Endometrial microvascular endothelial cells (primary cell): ENCODE data around the gene MLLT3. TPM values are rescaled to one million over a fixed set of nuclear protein-coding genes. Genes with fewer than 3 reads are reported as not detected.

Source experiments
- in situ Hi-C: cut with HindIII; loops from 2 replicates; pipeline ENCODE4 v1.10.0; 2017; ENCODE audit warnings: low sequenced_read_pairs, low pct_unique_long_range_greater_than_20kb; ENCODE audit errors: inconsistent ontology term
- total RNA-seq: library from RNA; depleted of rRNA; stranded (reverse); fragments of >200 nt; gene quantifications from one replicate; pipeline ENCODE4 v1.2.3, GENCODE V29; 2015; ENCODE audit errors: inconsistent ontology term

The MLLT3 gene
- total RNA-seq, 1 donor from 2014 or later, result 4.6 TPM

DNA sequence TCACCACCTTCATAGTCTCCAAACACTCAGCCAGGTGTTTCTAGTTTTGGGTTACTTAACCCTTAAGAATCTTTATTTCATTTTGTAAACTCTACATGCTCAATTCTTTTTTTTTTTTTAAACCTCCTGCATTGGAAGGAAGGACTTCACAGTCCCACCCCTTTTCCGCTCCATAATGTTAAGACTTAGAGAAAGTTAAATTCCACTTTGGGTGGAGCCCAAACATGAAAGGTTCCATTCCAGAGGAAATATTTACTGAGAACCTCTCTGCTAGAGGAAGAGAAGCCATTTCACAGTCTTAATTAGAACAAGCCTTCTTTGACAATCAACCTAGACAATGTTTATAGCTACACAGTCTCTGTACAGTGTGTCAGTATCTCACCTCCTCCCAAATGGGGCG, 312.3 kb downstream of the MLLT3 start:
- in situ Hi-C loops, result no loop called here

DNA sequence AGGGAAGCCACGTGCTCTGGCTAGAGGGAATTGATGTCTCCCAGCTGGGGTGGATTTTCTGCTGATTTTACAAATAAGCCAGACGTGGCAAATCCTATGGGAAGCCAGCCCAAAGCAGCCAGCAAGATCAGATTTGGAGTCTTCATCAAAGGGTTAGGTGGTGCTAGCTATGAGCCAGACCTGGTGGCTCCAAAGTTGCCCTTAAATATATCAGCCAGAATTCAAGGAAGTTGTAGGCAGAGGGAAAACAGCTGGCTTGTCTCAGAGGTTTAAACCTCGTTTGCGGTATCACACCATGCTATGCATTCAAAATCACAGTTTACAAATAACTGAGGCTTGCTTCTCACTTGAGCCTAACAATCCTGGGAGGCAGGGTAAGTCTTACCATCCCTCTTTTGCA, 313.2 kb downstream of the MLLT3 start:
- in situ Hi-C loops, result no loop called here

GRCh38 chr9:20307621-20308020, 314.7 kb downstream of the MLLT3 start:
- in situ Hi-C loops, result no loop called here

DNA sequence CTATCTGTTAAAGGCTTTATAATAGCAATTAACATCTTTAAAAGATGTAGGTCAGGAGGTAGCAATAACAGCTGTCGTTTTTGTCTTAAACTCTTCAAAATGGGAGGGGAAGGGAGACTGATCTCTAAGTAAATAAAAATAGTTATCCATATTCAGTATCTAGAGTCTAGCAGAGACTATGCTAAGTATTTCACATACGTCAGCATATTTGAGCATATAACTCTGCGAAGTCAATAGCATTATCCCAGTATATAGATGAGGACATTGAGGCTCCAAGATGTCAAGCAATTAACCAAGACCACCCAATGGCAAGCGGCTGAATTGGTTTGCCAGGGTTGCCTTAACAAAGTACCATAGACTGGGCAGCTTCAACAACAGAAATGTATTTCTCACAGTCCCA, 316.8 kb downstream of the MLLT3 start:
- in situ Hi-C loops, result no loop called here

- in situ Hi-C loops, result no loop called here
Measured at GRCh38 chr9:20303996-20304395, 318.3 kb downstream of the MLLT3 start.

DNA sequence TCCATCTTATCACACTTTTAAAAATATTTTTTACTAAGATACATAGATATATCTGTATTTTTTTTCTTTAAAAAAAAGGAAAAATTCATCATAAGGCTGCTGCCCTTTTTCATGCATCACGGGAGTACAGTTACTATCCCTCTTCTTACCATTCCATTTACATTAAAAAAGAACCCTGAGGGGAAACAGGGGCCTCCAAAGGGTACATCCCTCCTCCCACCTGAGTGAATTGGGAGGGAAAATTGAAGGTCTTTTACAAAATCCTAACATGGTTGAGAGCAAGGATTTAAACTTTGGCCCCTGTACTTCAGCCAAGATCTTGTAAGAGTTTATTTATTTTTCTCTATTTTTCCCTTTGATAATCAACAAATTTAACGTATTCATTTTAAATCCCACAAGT, 319.2 kb downstream of the MLLT3 start:
- in situ Hi-C loops, result no loop called here

- in situ Hi-C loops, result no loop called here
Measured at GRCh38 chr9:20302197-20302596, 320.1 kb downstream of the MLLT3 start.

- in situ Hi-C loops, result no loop called here
Measured at GRCh38 chr9:20300430-20301115, 321.7 kb downstream of the MLLT3 start.

GRCh38 chr9:20297646-20298084, 324.6 kb downstream of the MLLT3 start:
- in situ Hi-C loops, result no loop called here

DNA sequence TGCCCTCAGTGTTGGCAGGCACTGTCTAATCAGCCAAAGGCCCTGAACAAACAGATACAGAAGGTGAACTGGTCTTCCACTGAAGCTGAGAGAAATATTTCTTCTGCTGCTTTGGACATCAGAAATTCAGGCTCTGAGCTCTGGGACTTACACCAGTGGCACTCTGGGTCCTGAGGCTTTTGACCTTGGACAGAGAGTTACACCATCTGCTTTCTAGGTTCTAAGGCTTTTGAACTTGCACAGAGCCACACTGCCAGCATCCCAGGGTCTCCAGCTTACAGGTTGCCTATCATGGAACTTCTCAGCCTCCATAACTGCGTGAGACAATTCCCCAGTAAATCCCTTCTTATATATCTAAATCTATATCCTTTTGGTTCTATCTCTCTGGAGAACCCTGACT, 326.7 kb downstream of the MLLT3 start:
- in situ Hi-C loops, result no loop called here

DNA sequence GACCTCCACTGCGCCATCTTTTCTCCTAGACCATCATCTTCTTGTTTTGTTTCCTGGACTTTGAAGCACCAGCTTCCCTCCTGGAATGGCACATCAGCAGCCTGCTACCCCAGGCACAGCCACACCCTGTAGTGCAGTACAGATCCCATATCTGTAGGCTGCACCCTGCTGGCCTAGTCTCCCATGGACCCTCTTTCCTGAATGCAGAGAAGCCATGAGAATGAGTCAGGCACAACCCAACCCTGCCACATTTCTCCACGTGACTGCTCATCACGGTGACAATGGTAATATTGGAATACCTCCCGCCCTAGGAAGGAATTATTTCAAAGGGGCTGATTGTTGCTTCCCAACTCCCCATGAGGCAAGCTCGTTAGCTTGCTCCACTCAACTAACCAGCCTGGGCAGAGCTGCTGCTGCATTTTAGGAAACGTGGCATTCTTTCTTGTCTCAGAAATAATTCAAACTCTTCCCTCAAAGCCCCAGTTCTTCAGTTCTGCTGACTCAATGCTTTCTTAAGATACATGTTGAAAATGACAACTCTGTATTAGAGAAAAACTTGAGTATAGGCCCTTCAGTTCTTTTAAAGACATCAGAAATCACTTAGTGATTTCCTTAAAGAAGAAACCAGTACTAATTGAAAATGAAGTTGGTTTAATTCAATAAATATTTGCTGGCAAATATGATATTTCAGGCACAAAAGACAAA, 328.1 kb downstream of the MLLT3 start:
- in situ Hi-C loops, result no loop called here

GRCh38 chr9:20292002-20292401, 330.3 kb downstream of the MLLT3 start:
- in situ Hi-C loops, result no loop called here

Other genes with a start within 250 kb of the MLLT3 start
- gene FOCAD, start 61.8 kb upstream of the MLLT3 start, total RNA-seq, result 101 TPM